Occipital lobe (tissue), 2 donors: Measurements from ENCODE around the gene OR5A2. TPM values are rescaled to one million over a fixed set of nuclear protein-coding genes. Genes with fewer than 3 reads are reported as not detected.
"Not testable (repeated sequence)": the region's sequence is repeated elsewhere in the genome, so short reads cannot be mapped to it uniquely, and the experiment has no call there.

Experiments used
- DNase-seq: peaks from one replicate; lab custom pipeline; 2025; lab: John Stamatoyannopoulos, UW
- total RNA-seq: library from RNA; depleted of rRNA; stranded (reverse); fragments of >200 nt; gene quantifications from one replicate; pipeline ENCODE4 v1.2.3, GENCODE V29; 2014

The OR5A2 gene
- total RNA-seq, 1 donor from 2014 or later: not detected

DNA sequence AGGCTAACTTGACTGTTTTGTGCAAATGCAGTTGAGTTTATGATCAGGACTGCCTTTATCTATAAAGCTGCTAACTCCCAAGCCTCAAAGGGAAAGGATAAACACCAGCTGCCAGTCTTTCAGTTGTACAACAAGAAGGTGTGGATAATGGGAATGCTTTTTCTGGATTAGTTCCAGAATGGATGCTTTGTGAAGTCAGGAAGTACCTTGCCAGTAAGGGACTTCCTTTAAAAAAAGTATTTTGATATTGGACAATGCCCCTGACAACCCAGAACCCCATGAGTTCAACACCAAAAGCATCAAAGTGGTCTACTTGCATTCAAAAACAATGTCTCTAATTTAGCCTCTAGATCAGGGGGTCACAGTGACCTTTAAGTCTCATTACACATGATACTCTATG is 32.0 kb downstream of the OR5A2 start:
- no peak for DNase-seq

- no peak for DNase-seq
Measured at GRCh38 chr11:59380263-59381059, 45.8 kb downstream of the OR5A2 start.

DNA sequence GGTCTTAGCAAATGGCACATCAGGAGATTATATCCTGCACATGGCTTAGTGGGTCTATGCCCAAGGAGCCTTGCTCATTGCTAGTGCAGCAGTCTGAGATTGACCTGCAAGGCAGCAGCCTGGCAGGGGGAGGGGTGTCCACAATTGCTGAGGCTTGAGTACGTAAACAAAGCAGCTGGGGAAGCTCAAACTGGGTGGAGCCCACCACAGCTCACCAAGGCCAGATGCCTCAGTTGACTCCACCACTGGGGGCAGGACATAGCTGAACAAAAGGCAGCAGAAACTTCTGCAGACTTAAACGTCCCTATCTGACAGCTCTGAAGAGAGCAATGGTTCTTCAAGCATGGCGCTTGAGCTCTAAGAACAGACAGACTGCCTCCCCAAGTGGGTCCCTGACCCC is 53.9 kb downstream of the OR5A2 start:
- DNase-seq: not testable (repeated sequence)

DNA sequence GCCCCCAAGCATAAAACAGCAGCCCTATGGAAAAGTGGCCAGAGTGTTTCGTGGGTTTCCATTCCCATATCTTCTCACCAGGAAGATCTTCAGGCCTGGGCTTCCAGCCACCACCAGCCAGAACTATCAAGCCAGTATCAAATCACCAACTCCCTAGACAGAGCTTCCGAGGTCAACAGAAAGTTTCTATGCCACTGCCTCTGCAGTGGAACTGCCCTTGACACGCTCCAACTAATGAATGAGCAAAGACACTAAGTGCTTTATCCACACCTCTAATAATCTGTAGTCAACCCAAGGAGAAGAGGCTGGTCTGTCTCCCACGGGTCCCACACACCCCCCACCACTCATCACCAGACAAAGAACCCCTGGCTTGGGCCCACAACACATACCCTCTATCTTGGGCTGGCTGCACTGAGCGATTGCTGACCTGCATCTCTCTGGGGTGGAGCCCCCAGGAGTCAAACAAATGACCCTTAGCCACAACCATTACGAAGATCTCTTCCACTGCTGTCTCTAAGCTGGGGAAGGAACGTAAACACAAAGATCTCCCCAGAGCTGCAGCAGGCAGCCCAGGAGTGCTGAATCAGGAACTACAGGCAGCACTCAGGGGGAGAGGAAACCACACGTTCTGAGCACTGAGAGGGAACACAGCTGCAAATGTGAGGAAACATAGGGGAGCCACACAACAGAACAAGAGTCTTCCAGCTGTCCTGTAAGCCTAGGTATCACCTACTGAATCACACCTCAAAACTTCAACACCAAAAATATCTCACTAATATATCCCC is 57.8 kb downstream of the OR5A2 start:
- no peak for DNase-seq

Other genes with a start within 250 kb of the OR5A2 start
- gene MPEG1, start 213.5 kb downstream of the OR5A2 start, total RNA-seq: 2.8 TPM
- not detected for gene OR5AN1, start 67.5 kb downstream of the OR5A2 start, total RNA-seq
- gene OR5A1, start 10.1 kb upstream of the OR5A2 start, total RNA-seq: not detected
- not detected for gene OR4D6, start 30.5 kb upstream of the OR5A2 start, total RNA-seq
- not detected for gene OR4D10, start 46.9 kb upstream of the OR5A2 start, total RNA-seq
- gene OR4D11, start 77.2 kb upstream of the OR5A2 start, total RNA-seq: not detected
- not detected for gene OR4D9, start 85.1 kb upstream of the OR5A2 start, total RNA-seq
- 30.6 TPM for gene OSBP, start 189.4 kb upstream of the OR5A2 start, total RNA-seq
- gene PATL1, start 242.6 kb upstream of the OR5A2 start, total RNA-seq: 3.7 TPM